Measurements from ENCODE around the gene PEPD.

- no peak for TF ChIP-seq CTCF (conservative IDR thresholded peaks at IDR 0.05; ENCODE audit: low read length)
- no peak for TF ChIP-seq EZH2phosphoT487 (IDR thresholded peaks at IDR 0.05; ENCODE audit: borderline replicate concordance)
These were observed 75.0 kb downstream of the PEPD start for GRCh38 chr19:33446330-33447293.
